ENCODE measurements around the gene GABBR2.

Gene GABBR2

DNA sequence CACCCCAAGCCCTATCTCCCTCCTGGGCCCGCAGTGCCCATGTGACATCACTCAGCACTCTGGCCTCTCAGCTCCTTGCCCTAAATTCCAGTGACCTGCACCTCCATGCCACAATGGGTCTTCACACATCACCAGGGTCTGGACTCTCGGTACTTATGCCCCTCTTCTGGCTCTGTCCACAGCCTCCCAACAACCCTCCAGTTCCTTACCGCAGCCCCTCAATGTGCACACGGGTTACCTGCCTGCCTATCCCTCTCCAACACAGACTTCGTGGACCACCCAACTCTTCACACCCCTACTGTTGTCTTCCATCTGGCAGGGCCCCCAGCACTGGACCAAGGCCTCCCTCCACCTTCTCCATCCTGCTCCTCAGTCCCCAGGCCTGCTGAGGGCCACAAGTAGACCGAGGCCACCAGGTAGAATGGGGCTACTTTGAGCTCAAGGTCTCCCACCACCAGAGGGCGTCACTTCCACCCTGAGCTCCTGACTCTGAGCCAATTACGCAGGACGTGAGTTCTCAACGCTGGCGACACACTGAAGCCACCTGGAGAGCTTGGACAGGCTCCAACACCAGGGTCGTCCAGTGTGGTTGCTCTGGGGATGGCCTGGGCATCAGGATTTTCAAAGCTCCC is 172.1 kb downstream of the GABBR2 start:
- no peak for DNase-seq (ENCODE audit: low read depth)
- TF ChIP-seq, protein P1, sequence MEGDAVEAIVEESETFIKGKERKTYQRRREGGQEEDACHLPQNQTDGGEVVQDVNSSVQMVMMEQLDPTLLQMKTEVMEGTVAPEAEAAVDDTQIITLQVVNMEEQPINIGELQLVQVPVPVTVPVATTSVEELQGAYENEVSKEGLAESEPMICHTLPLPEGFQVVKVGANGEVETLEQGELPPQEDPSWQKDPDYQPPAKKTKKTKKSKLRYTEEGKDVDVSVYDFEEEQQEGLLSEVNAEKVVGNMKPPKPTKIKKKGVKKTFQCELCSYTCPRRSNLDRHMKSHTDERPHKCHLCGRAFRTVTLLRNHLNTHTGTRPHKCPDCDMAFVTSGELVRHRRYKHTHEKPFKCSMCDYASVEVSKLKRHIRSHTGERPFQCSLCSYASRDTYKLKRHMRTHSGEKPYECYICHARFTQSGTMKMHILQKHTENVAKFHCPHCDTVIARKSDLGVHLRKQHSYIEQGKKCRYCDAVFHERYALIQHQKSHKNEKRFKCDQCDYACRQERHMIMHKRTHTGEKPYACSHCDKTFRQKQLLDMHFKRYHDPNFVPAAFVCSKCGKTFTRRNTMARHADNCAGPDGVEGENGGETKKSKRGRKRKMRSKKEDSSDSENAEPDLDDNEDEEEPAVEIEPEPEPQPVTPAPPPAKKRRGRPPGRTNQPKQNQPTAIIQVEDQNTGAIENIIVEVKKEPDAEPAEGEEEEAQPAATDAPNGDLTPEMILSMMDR (conservative IDR thresholded peaks at IDR 0.05; ENCODE audit: control insufficient read depth, insufficient read depth, low read depth, low read length) = peak; percentile 24
- H3K4me3 ChIP-seq (ENCODE audit: control insufficient read depth, low read depth, low read length) = no peak overlapping the region

DNA sequence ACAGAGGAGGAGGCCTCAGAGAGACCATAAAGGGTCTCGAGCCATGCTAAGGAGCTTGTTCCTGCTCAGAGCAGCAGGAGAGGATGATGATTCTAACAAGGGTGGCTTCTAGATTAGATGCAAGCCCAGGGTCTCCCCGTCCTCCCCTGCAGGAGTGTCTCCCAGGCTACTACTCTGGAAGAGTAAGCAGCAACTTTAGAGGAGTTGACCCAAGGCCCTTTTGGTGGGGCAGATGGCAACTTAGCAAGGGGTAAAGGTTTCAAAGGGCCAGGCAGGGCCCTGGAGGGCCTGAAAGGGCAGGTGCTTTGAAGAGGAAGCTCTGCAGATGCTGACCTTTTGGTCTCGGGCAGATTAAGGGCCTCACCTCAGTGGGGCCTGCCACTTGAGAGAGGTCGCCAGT is 174.9 kb downstream of the GABBR2 start:
- no peak overlapping the region for H3K4me3 ChIP-seq (ENCODE audit: control insufficient read depth, low read depth, low read length)
- TF ChIP-seq, protein P1 (conservative IDR thresholded peaks at IDR 0.05; ENCODE audit: control insufficient read depth, insufficient read depth, low read depth, low read length) = no peak
- no peak for DNase-seq (ENCODE audit: low read depth)

DNA sequence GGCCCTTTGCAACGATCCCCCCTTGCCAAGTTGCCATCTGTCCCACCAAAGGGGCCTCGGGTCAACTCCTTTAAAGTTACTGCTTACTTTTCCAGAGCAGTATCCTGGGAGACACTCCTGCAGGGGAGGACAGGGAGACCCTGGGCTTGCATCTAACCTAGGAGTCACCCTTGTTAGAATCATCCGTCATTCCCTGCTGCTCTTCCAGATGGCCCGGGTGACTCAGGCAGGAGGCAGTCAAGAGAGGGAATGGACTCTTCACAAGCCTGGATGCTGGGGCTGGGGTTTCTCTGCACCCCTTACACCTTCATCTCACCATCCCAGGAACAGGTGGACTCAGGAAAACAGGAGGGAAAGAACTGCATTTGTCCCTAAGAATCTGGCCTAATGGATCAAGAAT is 175.6 kb downstream of the GABBR2 start:
- H3K4me3 ChIP-seq (ENCODE audit: control insufficient read depth, low read depth, low read length) = no peak overlapping the region
- TF ChIP-seq, protein P1 (conservative IDR thresholded peaks at IDR 0.05; ENCODE audit: control insufficient read depth, insufficient read depth, low read depth, low read length) = no peak

DNA sequence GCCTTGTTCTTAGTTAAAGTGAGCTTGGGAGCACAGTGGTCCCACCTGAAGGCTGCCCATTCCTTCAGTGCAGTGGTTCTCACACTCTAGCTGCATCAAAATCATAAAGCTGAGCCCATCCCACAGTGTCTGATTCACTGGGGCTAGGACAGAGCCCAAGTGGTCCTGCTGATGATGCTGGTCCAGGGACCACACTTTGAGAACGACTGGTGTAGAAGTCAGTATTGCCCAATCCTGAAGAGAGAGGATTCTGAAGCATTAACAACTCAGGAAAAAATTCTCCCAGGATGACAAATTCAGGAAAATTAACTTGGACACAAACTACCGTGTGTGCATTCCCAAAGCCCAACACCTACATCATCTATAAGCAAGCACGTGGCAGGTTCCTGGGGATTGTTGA is 176.2 kb downstream of the GABBR2 start:
- TF ChIP-seq, protein P1 (conservative IDR thresholded peaks at IDR 0.05; ENCODE audit: control insufficient read depth, insufficient read depth, low read depth, low read length) = no peak
- H3K4me3 ChIP-seq (ENCODE audit: control insufficient read depth, low read depth, low read length) = no peak overlapping the region
- peak; percentile 67 for DNase-seq (ENCODE audit: low read depth)

More for the DNA sequence above, 175.6 kb downstream of the GABBR2 start:
- DNase-seq (ENCODE audit: low read depth) = peak; percentile 60

DNA sequence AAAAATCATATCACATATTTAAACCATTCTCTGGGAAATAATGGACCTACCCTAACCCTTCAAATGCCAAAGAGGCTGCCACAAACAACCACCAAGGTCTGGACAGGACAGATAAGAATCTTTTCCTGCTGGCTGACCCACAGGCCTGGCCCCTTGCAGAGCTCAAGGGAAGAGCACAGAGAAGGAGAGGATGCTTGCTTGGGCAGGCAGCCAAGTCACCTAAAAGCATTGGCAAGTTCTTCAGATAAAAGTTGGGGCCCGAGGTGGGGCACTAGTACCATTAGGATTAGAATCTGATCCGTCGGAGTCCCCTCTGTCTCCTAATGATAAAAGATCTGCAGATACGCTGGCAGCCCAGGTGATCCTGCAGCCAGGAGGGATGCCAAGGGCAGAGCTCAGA is 176.6 kb downstream of the GABBR2 start:
- DNase-seq (ENCODE audit: low read depth) = no peak
- H3K4me3 ChIP-seq (ENCODE audit: control insufficient read depth, low read depth, low read length) = no peak overlapping the region
- TF ChIP-seq, protein P1 (conservative IDR thresholded peaks at IDR 0.05; ENCODE audit: control insufficient read depth, insufficient read depth, low read depth, low read length) = no peak

DNA sequence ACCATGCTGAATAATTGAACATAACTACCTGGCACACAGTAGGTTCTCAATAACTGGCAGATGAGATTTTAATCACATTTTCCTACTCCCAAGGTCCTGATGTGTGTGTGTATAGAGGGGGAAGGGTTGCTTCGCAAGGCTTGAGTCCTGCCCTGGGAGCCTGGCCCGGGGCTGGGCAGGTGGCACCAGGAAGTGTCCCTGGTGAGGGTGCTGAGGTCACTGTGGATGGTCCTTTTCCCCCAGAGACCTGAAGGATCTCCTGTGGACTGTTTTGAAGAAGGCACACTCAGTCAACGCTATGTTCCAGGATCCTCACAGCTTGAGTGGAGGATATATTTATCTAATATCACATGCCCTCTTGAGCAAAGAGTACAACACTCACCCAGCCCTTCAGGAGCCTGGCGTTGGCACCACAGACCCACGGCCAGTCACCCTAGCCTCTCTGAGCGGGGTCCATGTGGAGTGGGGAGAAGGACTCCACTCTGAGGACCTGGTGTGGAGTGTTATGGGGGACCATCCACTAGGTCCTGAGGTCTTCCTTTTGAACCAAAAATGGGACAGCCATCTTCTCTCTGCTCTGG is 177.8 kb downstream of the GABBR2 start:
- TF ChIP-seq, protein P1 (conservative IDR thresholded peaks at IDR 0.05; ENCODE audit: control insufficient read depth, insufficient read depth, low read depth, low read length) = no peak
- DNase-seq (ENCODE audit: low read depth) = no peak

More for the DNA sequence above, 177.8 kb downstream of the GABBR2 start:
- no peak overlapping the region for H3K4me3 ChIP-seq (ENCODE audit: control insufficient read depth, low read depth, low read length)

Measured in fibroblast of mammary gland (primary cell).